Adrenal gland (tissue), 5 donors: ENCODE data around the gene ASH1L.

Experiments
- CTCF ChIP-seq, 6 experiments: fragments of 450-650 bp in 4 of 6; fragments of 200-600 bp in 2 of 6; sonication (generic) in 1 of 6; IDR thresholded peaks; 1 replicate in 5 of 6; 2 replicates in 1 of 6; pipeline versions ENCODE4 v1.5.1 to v1.8.0; 2016 to 2021; ENCODE audit warnings: antibody characterized with exemption in 6 of 6, mild to moderate bottlenecking in 2 of 6, moderate library complexity in 1 of 6
- POLR2A ChIP-seq, 2 donors: fragments of 450-650 bp; IDR thresholded peaks; one replicate each; pipeline ENCODE4 v1.6.1; 2017; ENCODE audit warnings: antibody characterized with exemption in 2 of 2, mild to moderate bottlenecking in 2 of 2, moderate library complexity in 1 of 2
- donor health status: DM: no; HTN: no; CAD: no.

DNA sequence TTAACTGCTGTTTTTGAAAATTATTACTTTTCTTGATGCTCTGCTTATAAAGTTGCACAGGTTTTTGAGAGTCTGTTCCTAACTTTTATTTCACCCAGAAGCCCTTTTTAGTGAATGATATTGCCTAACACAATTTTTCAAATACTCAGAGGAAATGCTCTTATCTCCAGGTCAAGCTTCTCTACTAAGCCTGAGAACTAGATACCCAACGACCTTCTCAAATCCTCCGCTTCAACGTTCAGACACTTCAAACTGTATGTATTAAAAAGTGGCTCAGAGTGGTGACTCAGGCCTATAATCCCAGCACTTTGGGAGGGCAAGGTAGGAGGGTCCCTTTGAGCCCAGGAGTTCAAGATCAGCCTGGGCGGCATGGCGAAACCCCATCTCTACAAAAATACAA lies 88.5 kb downstream of the ASH1L start:
- TF ChIP-seq CTCF (IDR thresholded peaks at IDR 0.05) (no peak), POLR2A (IDR thresholded peaks at IDR 0.05) (no peak)
